K562 (cell line): ENCODE data around the gene ZNF618. TPM values are rescaled to one million over a fixed set of nuclear protein-coding genes. Genes with fewer than 3 reads are reported as not detected.

Experiments
- ATAC-seq: fragments of 200-7000 bp; cut with Tn5 transposase; 3 replicates; pipeline ENCODE4 v1.9.1; 2020; ENCODE audit warnings: moderate library complexity
- BruUV-seq: library from RNA; stranded (reverse); fragments of 400-500 nt; replicated peaks from 2 replicates; lab custom pipeline; 2021; lab: Mats Ljungman, UMichigan
- CTCF ChIA-PET: fragments of 300-600 bp; formaldehyde crosslinking; extraction: SDS; loops from one replicate; lab custom pipeline; 2021; ENCODE audit warnings: low intra/inter-chr PET ratio; lab: Yijun Ruan, JAX
- POLR2A ChIA-PET: fragments of 300-600, 350-650 bp; sonication (Branson Sonifier 250); formaldehyde crosslinking; extraction: SDS; loops from one replicate; lab custom pipeline; 2021; ENCODE audit warnings: antibody characterized with exemption, inconsistent platforms; lab: Yijun Ruan, JAX
- DNase-seq, 4 experiments: peaks; one replicate each; pipeline versions ENCODE4 v3.0.0 to v3.0.0-alpha.2; 2011 to 2018; ENCODE audit warnings: low spot score in 3 of 4, mixed read lengths in 3 of 4; ENCODE audit errors: extremely low read depth in 1 of 4
- FAIRE-seq: peaks from 2 replicates; lab custom pipeline; 2011; peaks lifted over from hg19 to GRCh38; lab: Jason Lieb, UNC
- H2AFZ ChIP-seq: 2 replicates; pipeline ENCODE4 v1.6.0; 2011; ENCODE audit warnings: low read depth, low read length, control low read depth, inconsistent platforms
- H3K27ac ChIP-seq: fragments of 200-600 bp; 3 replicates; pipeline ENCODE4 v1.8.0; 2011; ENCODE audit warnings: low read depth, mild to moderate bottlenecking, control low read depth, inconsistent platforms, low read length, moderate library complexity, mixed read lengths; ENCODE audit errors: extremely low read depth
- H3K27me3 ChIP-seq, 2 experiments: fragments of 300-600 bp in 1 of 2; 2 replicates in 1 of 2; 3 replicates in 1 of 2; pipeline versions ENCODE4 v1.6.0 to v1.8.0; 2011; ENCODE audit warnings: inconsistent platforms in 2 of 2, low read length in 2 of 2, mild to moderate bottlenecking in 1 of 2, mixed read lengths in 1 of 2, moderate library complexity in 1 of 2; ENCODE audit not compliant: control insufficient read depth in 2 of 2, insufficient read depth in 2 of 2
- H3K36me3 ChIP-seq: fragments of 300-600 bp; 3 replicates; pipeline ENCODE4 v1.8.0; 2011; ENCODE audit warnings: mild to moderate bottlenecking, low read length, inconsistent platforms; ENCODE audit not compliant: control insufficient read depth, insufficient read depth
- H3K4me1 ChIP-seq, 2 experiments: fragments of 200-600 bp in 1 of 2; replicated peaks in 1 of 2; 2 replicates in 1 of 2; 3 replicates in 1 of 2; pipeline versions ENCODE4 v1.5.1 to v1.8.0; 2011; ENCODE audit warnings: inconsistent platforms in 2 of 2, low read length in 2 of 2, mild to moderate bottlenecking in 1 of 2, mixed read lengths in 1 of 2, moderate library complexity in 1 of 2; ENCODE audit not compliant: control insufficient read depth in 2 of 2, insufficient read depth in 2 of 2
- H3K4me2 ChIP-seq: 2 replicates; pipeline ENCODE4 v1.6.1; 2011; ENCODE audit warnings: low read length, control low read depth, inconsistent platforms, mixed read lengths; ENCODE audit not compliant: insufficient read depth
- H3K4me3 ChIP-seq: fragments of 200-600 bp; sonication (generic), shearing (Covaris generic); 2 replicates; pipeline ENCODE4 v1.5.1; 2016; ENCODE audit warnings: control low read depth, inconsistent platforms
- H3K79me2 ChIP-seq: fragments of 200-600 bp; 3 replicates; pipeline ENCODE4 v1.8.0; 2011; ENCODE audit warnings: low read length, inconsistent platforms; ENCODE audit not compliant: control insufficient read depth, insufficient read depth
- H3K9ac ChIP-seq, 2 experiments: 2 replicates each; pipeline versions ENCODE4 v1.6.0 to v1.6.1; 2011; ENCODE audit warnings: low read depth in 2 of 2, low read length in 2 of 2, control low read depth in 1 of 2, inconsistent platforms in 1 of 2, mild to moderate bottlenecking in 1 of 2, mixed read lengths in 1 of 2; ENCODE audit not compliant: insufficient read depth in 1 of 2
- H3K9me1 ChIP-seq: one replicate; pipeline ENCODE4 v1.6.0; 2011; ENCODE audit warnings: inconsistent platforms, mild to moderate bottlenecking, low read length, moderate library complexity; ENCODE audit not compliant: control insufficient read depth, insufficient read depth
- H3K9me3 ChIP-seq: replicated peaks from 2 replicates; pipeline ENCODE4 v1.5.1; 2011; ENCODE audit warnings: low read depth, low read length, inconsistent platforms; ENCODE audit not compliant: control insufficient read depth, insufficient read depth
- H4K20me1 ChIP-seq: replicated peaks from 2 replicates; pipeline ENCODE4 v1.6.1; 2011; ENCODE audit warnings: low read length, inconsistent platforms, mixed read lengths; ENCODE audit not compliant: control insufficient read depth, insufficient read depth
- HDAC8 ChIP-seq: fragments of 450-650 bp; IDR thresholded peaks from 2 replicates; pipeline ENCODE4 v1.6.1; 2016; ENCODE audit warnings: mild to moderate bottlenecking, missing genetic modification characterization, moderate library complexity, missing compliant biosample characterization
- KDM4B ChIP-seq, 2 experiments: fragments of 450-650 bp in 1 of 2; sonication (generic) in 1 of 2; IDR thresholded peaks; 2 replicates each; pipeline ENCODE4 v1.6.1; 2016 to 2017; ENCODE audit warnings: borderline replicate concordance in 2 of 2, antibody characterized with exemption in 1 of 2, low read depth in 1 of 2, mild to moderate bottlenecking in 1 of 2
- NCOA6 ChIP-seq: fragments of 450-650 bp; IDR thresholded peaks from 2 replicates; pipeline ENCODE4 v1.6.1; 2017; ENCODE audit warnings: mild to moderate bottlenecking
- NFATC3 ChIP-seq: fragments of 450-650 bp; IDR thresholded peaks from 2 replicates; pipeline ENCODE4 v1.6.1; 2017; ENCODE audit warnings: mild to moderate bottlenecking
- NONO ChIP-seq, 2 experiments: fragments of 200-400 bp in 1 of 2; fragments of 450-650 bp in 1 of 2; formaldehyde crosslinking in 1 of 2; IDR thresholded peaks; 2 replicates each; pipeline ENCODE4 v1.6.1; 2017; ENCODE audit warnings: low read depth in 2 of 2, mild to moderate bottlenecking in 2 of 2, moderate library complexity in 2 of 2, low read length in 1 of 2
- PHB2 ChIP-seq: fragments of 450-650 bp; IDR thresholded peaks from 2 replicates; pipeline ENCODE4 v1.6.1; 2017; ENCODE audit warnings: low read depth
- SRSF1 ChIP-seq: fragments of 200-400 bp; formaldehyde crosslinking; IDR thresholded peaks from 2 replicates; pipeline ENCODE4 v1.6.1; 2017; ENCODE audit warnings: mild to moderate bottlenecking, low read depth, low read length, moderate library complexity
- ZNF134 ChIP-seq: fragments of 250-450 bp; sonication (Bioruptor Pico); conservative IDR thresholded peaks from 2 replicates; pipeline ENCODE4 v1.4.0; 2020
- ZNF586 ChIP-seq: fragments of 450-650 bp; formaldehyde crosslinking; conservative IDR thresholded peaks from 2 replicates; pipeline ENCODE4 v1.4.0; 2020; ENCODE audit warnings: mild to moderate bottlenecking, moderate library complexity
- WGBS: fragments of 100-300 bp; shearing (Covaris generic); methylation state at CpG from one replicate; pipeline ENCODE4 v1.1.6; 2016; ENCODE audit warnings: low coverage, mixed read lengths; ENCODE audit not compliant: insufficient coverage; ENCODE audit errors: missing lambda C conversion rate; 5-methylcytosine and 5-hydroxymethylcytosine counted together
- in situ Hi-C: fragments of 300-500 bp; cut with MboI; formaldehyde crosslinking; loops from 4 replicates; pipeline ENCODE4 v1.15.0; 2018; ENCODE audit warnings: inconsistent platforms, mixed read lengths
- intact Hi-C: fragments of 100-400 bp; cut with micrococcal nuclease; formaldehyde crosslinking; loops from 2 replicates; pipeline ENCODE4 v1.14.2; 2022
- polyA plus RNA-seq, 8 experiments: library from polyadenylated mRNA; depleted of rRNA in 4 of 8; stranded (reverse) in 5 of 8; unstranded in 3 of 8; fragments of >200 nt; fragmentation: Nextera tagmentation in 2 of 8; fragmentation: Illumina TruSeq in 1 of 8; extraction: Ambion mirVana in 2 of 8; extraction: Trizol in 1 of 8; gene quantifications; 2 replicates each; pipeline versions ENCODE4 v1.2.1 to v1.2.3, GENCODE V29; 2011 to 2014; ENCODE audit warnings: inconsistent platforms in 1 of 8, missing spikeins in 1 of 8
- total RNA-seq, 7 experiments: library from RNA; depleted of rRNA in 6 of 7; stranded (reverse); fragments of >200 nt in 6 of 7; fragmentation: Illumina TruSeq in 2 of 7; extraction: Trizol in 2 of 7; gene quantifications; 2 replicates each; pipeline versions ENCODE4 v1.2.1 to v1.2.3, GENCODE V29; 2011 to 2021; ENCODE audit warnings: low replicate concordance in 1 of 7
- TF ChIP-seq, protein P1 (sequence below): fragments of 250-450 bp; sonication (Bioruptor Pico); IDR thresholded peaks from 2 replicates; pipeline ENCODE4 v1.4.0; 2020; ENCODE audit warnings: mild to moderate bottlenecking, moderate library complexity, borderline replicate concordance
- TF ChIP-seq, protein P2 (sequence below): IDR thresholded peaks from 2 replicates; pipeline ENCODE4 v1.6.1; 2012; ENCODE audit warnings: low read depth, low read length, improper control_type of control experiment, borderline replicate concordance
- TF ChIP-seq, protein P3 (sequence below): sonication (generic); formaldehyde crosslinking; IDR thresholded peaks from 2 replicates; pipeline ENCODE4 v1.8.0; 2022; ENCODE audit warnings: mild to moderate bottlenecking, missing genetic modification reagents, borderline replicate concordance

Gene ZNF618
- total and polyA plus RNA-seq, 9 of the 15 experiments (the other 6 are each of a cell fraction or from before 2014, with no cell fraction given) = 0.08 to 13.7 (median 3.4) TPM

DNA sequence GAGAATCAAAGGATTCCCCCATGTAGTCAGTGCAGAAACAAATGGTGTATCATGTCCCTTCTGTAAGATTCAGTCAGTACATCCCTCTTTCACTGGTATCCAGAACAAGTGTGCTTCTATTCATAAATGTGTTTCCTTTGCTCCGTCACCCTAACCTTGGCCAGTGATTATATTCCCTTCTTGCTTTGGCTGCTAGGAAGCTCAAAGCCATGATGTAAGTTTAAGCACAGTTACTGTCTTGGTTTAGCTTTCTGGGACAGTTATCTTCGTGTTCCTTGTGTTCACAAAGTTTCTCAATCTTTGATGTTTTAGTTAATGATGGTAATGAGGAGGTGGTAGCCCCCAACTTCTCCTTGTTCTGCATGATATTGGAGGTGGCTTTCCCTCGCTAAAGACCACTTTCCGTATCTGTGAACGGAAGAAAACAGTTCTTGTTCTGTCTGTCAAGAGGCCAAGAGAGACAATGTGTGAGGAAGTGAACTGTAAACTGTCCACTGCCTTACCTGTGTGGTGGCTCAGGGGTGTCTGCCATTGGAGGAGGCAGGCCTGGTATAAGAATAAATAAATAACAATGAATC is 204.2 kb downstream of the ZNF618 start:
- intact Hi-C loops = no loop called here
- DNase-seq (no peak), FAIRE-seq (no peak), ATAC-seq (no peak)
- no peaks in the 10 kb centered on the region for H3K79me2 ChIP-seq
- H3K36me3 ChIP-seq = no peaks in the 10 kb centered on the region
- no peak overlapping the region for H3K4me3 ChIP-seq
- 0% methylated on average over 5 of the region's 5 CpGs for WGBS
- H3K4me1 ChIP-seq = peaks cover 5 to 6% of the 10 kb centered on the region in 2 experiments; a peak in 4 of 5 replicates
- no peaks in the 10 kb centered on the region for H3K9me3 ChIP-seq
- H2AFZ ChIP-seq = no peak overlapping the region
- no peaks in the 10 kb centered on the region for H3K9me1 ChIP-seq
- BruUV-seq = no TSS peak
- in situ Hi-C loops = loop anchor here (10.0 kb wide), 1 partner anchor 205 kb away; no protein-coding TSS in a partner anchor
- CTCF ChIA-PET = no interaction called here
- H4K20me1 ChIP-seq = no peaks in the 10 kb centered on the region
- H3K9ac ChIP-seq = no peak overlapping the region
- no peak overlapping the region for H3K27ac ChIP-seq
- POLR2A ChIA-PET = no interaction called here
- no peak overlapping the region for H3K4me2 ChIP-seq
- peaks cover 4 to 43% of the 10 kb centered on the region in 2 experiments; a peak in 4 of 5 replicates for H3K27me3 ChIP-seq
- no peak for TF ChIP-seq PHB2
- TF ChIP-seq SRSF1 = no peak
- TF ChIP-seq, protein P1, sequence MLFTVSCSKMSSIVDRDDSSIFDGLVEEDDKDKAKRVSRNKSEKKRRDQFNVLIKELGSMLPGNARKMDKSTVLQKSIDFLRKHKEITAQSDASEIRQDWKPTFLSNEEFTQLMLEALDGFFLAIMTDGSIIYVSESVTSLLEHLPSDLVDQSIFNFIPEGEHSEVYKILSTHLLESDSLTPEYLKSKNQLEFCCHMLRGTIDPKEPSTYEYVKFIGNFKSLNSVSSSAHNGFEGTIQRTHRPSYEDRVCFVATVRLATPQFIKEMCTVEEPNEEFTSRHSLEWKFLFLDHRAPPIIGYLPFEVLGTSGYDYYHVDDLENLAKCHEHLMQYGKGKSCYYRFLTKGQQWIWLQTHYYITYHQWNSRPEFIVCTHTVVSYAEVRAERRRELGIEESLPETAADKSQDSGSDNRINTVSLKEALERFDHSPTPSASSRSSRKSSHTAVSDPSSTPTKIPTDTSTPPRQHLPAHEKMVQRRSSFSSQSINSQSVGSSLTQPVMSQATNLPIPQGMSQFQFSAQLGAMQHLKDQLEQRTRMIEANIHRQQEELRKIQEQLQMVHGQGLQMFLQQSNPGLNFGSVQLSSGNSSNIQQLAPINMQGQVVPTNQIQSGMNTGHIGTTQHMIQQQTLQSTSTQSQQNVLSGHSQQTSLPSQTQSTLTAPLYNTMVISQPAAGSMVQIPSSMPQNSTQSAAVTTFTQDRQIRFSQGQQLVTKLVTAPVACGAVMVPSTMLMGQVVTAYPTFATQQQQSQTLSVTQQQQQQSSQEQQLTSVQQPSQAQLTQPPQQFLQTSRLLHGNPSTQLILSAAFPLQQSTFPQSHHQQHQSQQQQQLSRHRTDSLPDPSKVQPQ = no peak
- TF ChIP-seq, protein P2, sequence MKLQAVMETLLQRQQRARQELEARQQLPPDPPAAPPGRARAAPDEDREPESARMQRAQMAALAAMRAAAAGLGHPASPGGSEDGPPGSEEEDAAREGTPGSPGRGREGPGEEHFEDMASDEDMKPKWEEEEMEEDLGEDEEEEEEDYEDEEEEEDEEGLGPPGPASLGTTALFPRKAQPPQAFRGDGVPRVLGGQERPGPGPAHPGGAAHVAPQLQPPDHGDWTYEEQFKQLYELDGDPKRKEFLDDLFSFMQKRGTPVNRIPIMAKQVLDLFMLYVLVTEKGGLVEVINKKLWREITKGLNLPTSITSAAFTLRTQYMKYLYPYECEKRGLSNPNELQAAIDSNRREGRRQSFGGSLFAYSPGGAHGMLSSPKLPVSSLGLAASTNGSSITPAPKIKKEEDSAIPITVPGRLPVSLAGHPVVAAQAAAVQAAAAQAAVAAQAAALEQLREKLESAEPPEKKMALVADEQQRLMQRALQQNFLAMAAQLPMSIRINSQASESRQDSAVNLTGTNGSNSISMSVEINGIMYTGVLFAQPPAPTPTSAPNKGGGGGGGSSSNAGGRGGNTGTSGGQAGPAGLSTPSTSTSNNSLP = no peak
- TF ChIP-seq HDAC8 (tag) = no peak
- TF ChIP-seq, protein P3, sequence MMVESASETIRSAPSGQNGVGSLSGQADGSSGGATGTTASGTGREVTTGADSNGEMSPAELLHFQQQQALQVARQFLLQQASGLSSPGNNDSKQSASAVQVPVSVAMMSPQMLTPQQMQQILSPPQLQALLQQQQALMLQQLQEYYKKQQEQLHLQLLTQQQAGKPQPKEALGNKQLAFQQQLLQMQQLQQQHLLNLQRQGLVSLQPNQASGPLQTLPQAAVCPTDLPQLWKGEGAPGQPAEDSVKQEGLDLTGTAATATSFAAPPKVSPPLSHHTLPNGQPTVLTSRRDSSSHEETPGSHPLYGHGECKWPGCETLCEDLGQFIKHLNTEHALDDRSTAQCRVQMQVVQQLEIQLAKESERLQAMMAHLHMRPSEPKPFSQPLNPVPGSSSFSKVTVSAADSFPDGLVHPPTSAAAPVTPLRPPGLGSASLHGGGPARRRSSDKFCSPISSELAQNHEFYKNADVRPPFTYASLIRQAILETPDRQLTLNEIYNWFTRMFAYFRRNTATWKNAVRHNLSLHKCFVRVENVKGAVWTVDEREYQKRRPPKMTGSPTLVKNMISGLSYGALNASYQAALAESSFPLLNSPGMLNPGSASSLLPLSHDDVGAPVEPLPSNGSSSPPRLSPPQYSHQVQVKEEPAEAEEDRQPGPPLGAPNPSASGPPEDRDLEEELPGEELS = no peak
- TF ChIP-seq NCOA6 = no peak
- TF ChIP-seq NONO (IDR thresholded peaks at IDR 0.05; ENCODE audit: low read depth in 2 of 2, low read length in 1 of 2) = no peak
- no peak for TF ChIP-seq ZNF586 (CRISPR knock-in tag)
- TF ChIP-seq KDM4B (IDR thresholded peaks at IDR 0.05; ENCODE audit: borderline replicate concordance in 2 of 2, low read depth in 1 of 2) = no peak
- no peak for TF ChIP-seq ZNF134 (CRISPR knock-in tag)
- TF ChIP-seq NFATC3 = no peak
